HG03565 (cell line): ENCODE data around the gene POU1F1.
"Not testable (repeated sequence)": the region's sequence is repeated elsewhere in the genome, so short reads cannot be mapped to it uniquely, and the experiment has no call there.

Experiments used
- ATAC-seq: cut with Tn5 transposase; IDR thresholded peaks from one replicate; pipeline ENCODE4 v1.9.1; 2021; ENCODE audit warnings: mild to moderate bottlenecking, moderate library complexity; ENCODE audit not compliant: unreplicated experiment

The POU1F1 gene

GRCh38 chr3:87260270-87260669 is 16.1 kb downstream of the POU1F1 start:
- peak; percentile 64 for ATAC-seq

- no peak for ATAC-seq
Observed at GRCh38 chr3:87250009-87250408, 26.4 kb downstream of the POU1F1 start.

- no peak for ATAC-seq
Observed at GRCh38 chr3:87248831-87249230, 27.6 kb downstream of the POU1F1 start.

- ATAC-seq: not testable (repeated sequence)
Observed at GRCh38 chr3:87248231-87248630, 28.2 kb downstream of the POU1F1 start.

- no peak for ATAC-seq
Observed at GRCh38 chr3:87247430-87247773, 29.0 kb downstream of the POU1F1 start.

GRCh38 chr3:87246662-87247429 is 29.5 kb downstream of the POU1F1 start:
- ATAC-seq: no peak

GRCh38 chr3:87236093-87236492 is 40.3 kb downstream of the POU1F1 start:
- no peak for ATAC-seq

- no peak for ATAC-seq
Observed at GRCh38 chr3:87233805-87234204, 42.6 kb downstream of the POU1F1 start.

- ATAC-seq: no peak
Observed at GRCh38 chr3:87229113-87229512, 47.3 kb downstream of the POU1F1 start.

GRCh38 chr3:87228316-87228715 is 48.1 kb downstream of the POU1F1 start:
- ATAC-seq: no peak

- no peak for ATAC-seq
Observed at GRCh38 chr3:87227835-87228144, 48.6 kb downstream of the POU1F1 start.

- ATAC-seq: peak; percentile 96
Observed at GRCh38 chr3:87227104-87227834, 49.1 kb downstream of the POU1F1 start, which contains the start of gene CHMP2B. Gene CHMP2B (plus strand): TSS chr3:87227309. CDS start chr3:87227523, 214 bp downstream.

- ATAC-seq: no peak
Observed at GRCh38 chr3:87225659-87226058, 50.7 kb downstream of the POU1F1 start.

GRCh38 chr3:87219611-87220010 is 56.8 kb downstream of the POU1F1 start:
- ATAC-seq: no peak

- no peak for ATAC-seq
Observed at GRCh38 chr3:87218560-87218959, 57.8 kb downstream of the POU1F1 start.
